Body of pancreas (tissue), 4 donors: ENCODE measurements around the gene TNRC6C. TPM values are rescaled to one million over a fixed set of nuclear protein-coding genes. Genes with fewer than 3 reads are reported as not detected.
A peak's percentile ranks its signal among the peaks of the same experiment; 100 is the strongest.

ENCODE experiments used
- ATAC-seq: fragments of 150-250 bp; one replicate; pipeline ENCODE4 v1.9.1; 2016
- DNase-seq, 4 donors: peaks; one replicate each; pipeline ENCODE4 v3.0.0-alpha.2; 2019
- H3K27ac ChIP-seq, 4 donors: fragments of 200-600 bp; sonication (generic); 1 replicate in 3 of 4; 2 replicates in 1 of 4; pipeline versions ENCODE4 v1.5.1 to v1.6.1; 2016 to 2019; ENCODE audit warnings: mild to moderate bottlenecking in 1 of 4, mixed read lengths in 1 of 4, moderate library complexity in 1 of 4
- H3K27me3 ChIP-seq, 2 donors: fragments of 200-600 bp; sonication (generic); one replicate each; pipeline ENCODE4 v1.6.0; 2016; ENCODE audit warnings: mild to moderate bottlenecking in 1 of 2
- H3K36me3 ChIP-seq, 2 donors: fragments of 200-600 bp; sonication (generic); replicated peaks in 1 of 2; 2 replicates each; pipeline ENCODE4 v1.5.1; 2016; ENCODE audit warnings: low read depth in 2 of 2; ENCODE audit not compliant: insufficient read depth in 1 of 2
- H3K4me1 ChIP-seq: fragments of 200-600 bp; sonication (generic); one replicate; pipeline ENCODE4 v1.6.0; 2016
- H3K4me3 ChIP-seq, 2 donors: fragments of 200-600 bp; sonication (generic); 1 replicate in 1 of 2; 2 replicates in 1 of 2; pipeline ENCODE4 v1.5.1; 2016 to 2019
- H3K9me3 ChIP-seq, 3 donors: fragments of 200-600 bp; sonication (generic); 1 replicate in 2 of 3; 2 replicates in 1 of 3; pipeline ENCODE4 v1.5.1; 2016
- POLR2A ChIP-seq, 3 donors: fragments of 450-650 bp; IDR thresholded peaks; one replicate each; pipeline ENCODE4 v1.6.1; 2016; ENCODE audit warnings: antibody characterized with exemption in 3 of 3, mild to moderate bottlenecking in 2 of 3
- WGBS, 2 donors: methylation state at CpG; one replicate each; pipeline ENCODE4 v1.1.5; 2017; 5-methylcytosine and 5-hydroxymethylcytosine counted together
- intact Hi-C: fragments of 100-400 bp; cut with DNase I; formaldehyde crosslinking; loops from one replicate; pipeline ENCODE4 v1.15.1; 2023
- total RNA-seq, 2 donors: library from RNA; depleted of rRNA; stranded (reverse); fragments of >200 nt; gene quantifications; one replicate each; pipeline ENCODE4 v1.1.0, GENCODE V29; 2016
- TF ChIP-seq, protein P1 (sequence below), 7 experiments: fragments of 450-650 bp in 4 of 7; fragments of 200-600 bp in 3 of 7; sonication (generic) in 3 of 7; IDR thresholded peaks; one replicate each; pipeline ENCODE4 v1.5.1; 2016 to 2019; ENCODE audit warnings: antibody characterized with exemption in 7 of 7

TNRC6C gene
- total RNA-seq, 2 donors from 2014 or later, result 4.9 to 13.5 TPM

- H3K27ac ChIP-seq, result no peak overlapping the region
- WGBS, 2 donors, result 71 to 78% methylated on average over 1 of the region's 1 CpG
- TF ChIP-seq, protein P1, sequence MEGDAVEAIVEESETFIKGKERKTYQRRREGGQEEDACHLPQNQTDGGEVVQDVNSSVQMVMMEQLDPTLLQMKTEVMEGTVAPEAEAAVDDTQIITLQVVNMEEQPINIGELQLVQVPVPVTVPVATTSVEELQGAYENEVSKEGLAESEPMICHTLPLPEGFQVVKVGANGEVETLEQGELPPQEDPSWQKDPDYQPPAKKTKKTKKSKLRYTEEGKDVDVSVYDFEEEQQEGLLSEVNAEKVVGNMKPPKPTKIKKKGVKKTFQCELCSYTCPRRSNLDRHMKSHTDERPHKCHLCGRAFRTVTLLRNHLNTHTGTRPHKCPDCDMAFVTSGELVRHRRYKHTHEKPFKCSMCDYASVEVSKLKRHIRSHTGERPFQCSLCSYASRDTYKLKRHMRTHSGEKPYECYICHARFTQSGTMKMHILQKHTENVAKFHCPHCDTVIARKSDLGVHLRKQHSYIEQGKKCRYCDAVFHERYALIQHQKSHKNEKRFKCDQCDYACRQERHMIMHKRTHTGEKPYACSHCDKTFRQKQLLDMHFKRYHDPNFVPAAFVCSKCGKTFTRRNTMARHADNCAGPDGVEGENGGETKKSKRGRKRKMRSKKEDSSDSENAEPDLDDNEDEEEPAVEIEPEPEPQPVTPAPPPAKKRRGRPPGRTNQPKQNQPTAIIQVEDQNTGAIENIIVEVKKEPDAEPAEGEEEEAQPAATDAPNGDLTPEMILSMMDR (IDR thresholded peaks at IDR 0.05), result no peak
- no peak for TF ChIP-seq POLR2A (IDR thresholded peaks at IDR 0.05)
- no peaks in the 10 kb centered on the region for H3K36me3 ChIP-seq
- no peak overlapping the region for H3K4me3 ChIP-seq
- DNase-seq (no peak), ATAC-seq (no peak)
- no peaks in the 10 kb centered on the region for H3K4me1 ChIP-seq
- no peaks in the 10 kb centered on the region for H3K27me3 ChIP-seq
- no peaks in the 10 kb centered on the region for H3K9me3 ChIP-seq
- intact Hi-C loops, result loop anchor here (10.0 kb wide), 1 partner anchor 468 kb away; no protein-coding TSS in a partner anchor
Measured at GRCh38 chr17:78012428-78012827, 53.9 kb downstream of the TNRC6C start.

GRCh38 chr17:78013683-78014467 lies 55.4 kb downstream of the TNRC6C start:
- H3K27me3 ChIP-seq, result no peaks in the 10 kb centered on the region
- H3K4me1 ChIP-seq, result no peaks in the 10 kb centered on the region
- H3K27ac ChIP-seq, result no peak overlapping the region
- DNase-seq (peak; percentile 52 to 69 (median 59)), ATAC-seq (peak; percentile 68)
- no peak for TF ChIP-seq POLR2A (IDR thresholded peaks at IDR 0.05)
- TF ChIP-seq, protein P1 (IDR thresholded peaks at IDR 0.05), result peak; percentile 40 to 76 (median 65)
- H3K4me3 ChIP-seq, result no peak overlapping the region
- WGBS, 2 donors, result 41 to 45% methylated on average over 4 of the region's 4 CpGs
- H3K36me3 ChIP-seq, result no peaks in the 10 kb centered on the region
- intact Hi-C loops, result loop anchor here (10.0 kb wide), 1 partner anchor 469 kb away; no protein-coding TSS in a partner anchor
- H3K9me3 ChIP-seq, result no peaks in the 10 kb centered on the region

GRCh38 chr17:78014646-78015045 lies 56.1 kb downstream of the TNRC6C start:
- Histone ChIP-seq H3K9me3 (no peaks in the 10 kb centered on the region), H3K36me3 (no peaks in the 10 kb centered on the region), H3K4me3 (no peak overlapping the region), H3K4me1 (no peaks in the 10 kb centered on the region), H3K27ac (no peak overlapping the region), H3K27me3 (no peaks in the 10 kb centered on the region)
- no peak for ATAC-seq
- no peak for TF ChIP-seq POLR2A (IDR thresholded peaks at IDR 0.05)
- TF ChIP-seq, protein P1 (IDR thresholded peaks at IDR 0.05), result no peak
- no peak for DNase-seq
- WGBS, 2 donors, result 81 to 83% methylated on average over 5 of the region's 5 CpGs
- intact Hi-C loops, result loop anchor here (10.0 kb wide), 1 partner anchor 470 kb away; no protein-coding TSS in a partner anchor

- Histone ChIP-seq H3K4me1 (no peaks in the 10 kb centered on the region), H3K9me3 (no peaks in the 10 kb centered on the region), H3K27ac (no peak overlapping the region), H3K4me3 (no peak overlapping the region), H3K36me3 (no peaks in the 10 kb centered on the region), H3K27me3 (no peaks in the 10 kb centered on the region)
- intact Hi-C loops, result loop anchor here (10.0 kb wide), 1 partner anchor 472 kb away; no protein-coding TSS in a partner anchor
- 75 to 79% methylated on average over 1 of the region's 1 CpG for WGBS, 2 donors
- TF ChIP-seq, protein P1 (IDR thresholded peaks at IDR 0.05), result no peak
- TF ChIP-seq POLR2A (IDR thresholded peaks at IDR 0.05), result no peak
- ATAC-seq (no peak), DNase-seq (no peak)
Measured at GRCh38 chr17:78016852-78017251, 58.3 kb downstream of the TNRC6C start.
